Measurements from ENCODE around the gene AXIN1.

Gene AXIN1

DNA sequence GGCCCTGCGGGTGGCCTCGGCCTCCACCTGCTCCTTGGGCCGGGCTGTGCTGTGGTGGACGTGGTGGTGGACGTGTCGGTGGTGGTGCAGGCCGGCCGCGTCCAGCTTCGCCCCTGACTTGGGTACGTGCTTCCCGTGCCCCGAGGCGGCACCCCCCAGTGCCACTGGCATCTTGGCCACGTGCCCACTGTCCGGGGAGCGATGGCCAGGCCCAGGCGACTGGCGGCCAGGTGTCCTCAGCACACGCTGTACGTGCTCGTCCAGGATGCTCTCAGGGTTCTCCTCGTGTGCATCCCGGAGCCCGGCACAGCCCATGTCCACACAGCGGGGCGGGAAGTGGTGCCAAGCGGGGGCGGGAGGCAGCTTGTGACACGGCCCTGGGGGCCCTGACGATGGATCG is 54.7 kb downstream of the AXIN1 start:
- DNase-seq = no peak

DNA sequence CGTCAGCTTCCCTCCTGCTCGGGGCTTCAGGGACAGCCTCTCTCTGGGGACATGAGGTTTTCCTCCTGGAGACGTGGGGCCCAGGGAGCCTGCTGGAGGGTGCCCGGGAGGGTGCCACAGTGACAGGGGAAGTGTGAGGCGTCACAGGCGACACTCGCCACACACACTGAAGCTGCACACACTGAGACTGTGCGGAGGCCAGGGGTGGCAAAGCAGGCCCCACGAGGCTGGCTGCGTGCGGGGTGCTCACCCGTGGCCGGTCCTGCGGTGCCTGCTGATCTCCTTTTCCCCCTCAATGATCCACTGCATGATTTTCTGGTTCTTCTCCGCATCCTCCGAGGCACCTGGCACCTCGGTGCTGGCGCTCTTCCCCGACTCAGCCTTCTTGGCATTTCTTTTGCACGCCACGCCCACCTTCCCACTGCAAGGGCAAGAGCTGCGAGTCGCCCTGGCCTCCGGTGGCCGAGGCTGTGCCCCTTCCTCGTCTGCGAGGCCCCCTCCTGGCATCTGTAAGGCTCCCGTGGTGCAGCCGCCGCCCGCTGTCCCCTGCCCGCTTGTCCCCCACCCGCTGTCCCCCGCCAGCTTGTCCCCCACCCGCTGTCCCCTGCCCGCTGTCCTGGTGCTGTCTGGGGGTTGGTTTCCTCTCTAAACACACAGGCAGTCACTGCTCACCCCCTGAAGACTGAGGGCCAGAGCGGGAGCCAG is 55.6 kb downstream of the AXIN1 start:
- DNase-seq = no peak

DNA sequence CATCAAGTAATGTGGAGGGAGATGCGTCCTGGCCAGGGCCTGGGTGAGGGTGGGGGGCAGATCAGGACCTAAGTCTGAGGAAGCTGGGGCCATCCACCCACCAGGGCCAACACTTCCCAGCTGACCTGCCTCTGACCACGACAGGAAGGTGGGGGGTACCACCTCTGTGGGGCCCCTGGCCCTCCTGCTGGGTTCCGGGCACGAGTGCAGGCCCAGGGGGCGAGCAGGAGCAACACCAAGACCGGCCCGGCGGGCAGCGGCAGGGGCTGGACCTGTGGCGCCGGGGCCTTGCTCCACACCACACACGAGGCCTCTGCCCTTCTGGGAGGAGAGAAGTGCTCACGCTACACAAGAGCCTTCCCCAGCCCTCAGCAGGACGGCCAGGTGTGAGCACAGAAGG is 56.2 kb downstream of the AXIN1 start:
- no peak for DNase-seq

DNA sequence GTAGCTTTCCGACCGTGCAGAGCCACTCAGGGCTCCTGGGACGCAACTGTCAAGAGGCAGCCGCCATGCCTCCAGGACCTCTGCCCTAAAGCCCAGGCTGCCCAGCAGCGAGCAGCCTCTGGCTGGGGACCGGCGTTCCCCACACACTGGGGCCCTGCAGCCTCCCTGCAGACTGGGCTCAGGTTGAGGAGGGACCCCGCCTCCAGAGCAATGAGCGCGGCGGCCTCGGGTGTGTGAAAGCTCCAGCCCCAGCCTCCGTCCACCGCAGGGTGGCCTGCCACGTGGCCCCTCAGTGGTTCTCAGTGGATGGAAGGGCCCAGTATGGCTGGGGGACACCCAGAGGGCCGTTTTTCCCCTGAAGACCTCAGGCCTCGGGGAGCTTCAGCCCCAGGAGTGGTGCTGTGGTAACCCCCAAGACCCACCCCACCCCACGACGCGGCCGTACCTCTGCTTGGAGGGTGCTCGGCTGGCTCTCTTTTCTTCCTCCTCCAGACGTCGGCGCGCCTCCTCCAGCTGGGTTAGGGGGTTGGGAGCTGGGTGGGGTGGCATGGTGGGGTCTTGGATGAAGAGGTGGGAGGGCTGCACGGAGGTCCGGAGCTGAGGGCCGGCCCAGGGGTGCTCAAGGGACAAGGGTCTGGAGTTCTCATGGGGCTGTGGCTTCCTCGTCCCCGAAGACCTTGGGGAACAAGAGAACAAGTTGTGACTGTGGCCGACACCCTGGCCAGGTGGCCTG is 59.3 kb downstream of the AXIN1 start:
- DNase-seq = no peak

DNA sequence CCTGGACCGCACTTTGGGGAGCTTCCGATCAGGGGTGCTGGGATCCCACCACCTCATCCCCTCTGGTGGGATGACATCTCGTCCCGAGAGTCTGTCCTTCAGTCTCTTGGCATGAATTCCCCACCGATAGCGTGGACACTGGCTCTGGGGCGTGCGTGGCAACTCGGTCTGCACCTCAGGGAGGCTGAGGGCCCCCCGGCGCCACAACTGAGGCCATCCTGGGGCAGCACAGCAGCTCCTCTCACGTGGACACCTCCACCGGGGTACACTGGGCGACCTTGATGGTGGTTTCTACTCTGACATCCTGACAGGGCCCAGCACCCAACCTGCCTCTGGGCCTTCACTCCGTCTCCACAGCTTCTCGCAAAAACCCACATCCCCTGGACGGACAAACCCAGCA is 61.0 kb downstream of the AXIN1 start:
- no peak for DNase-seq

DNA sequence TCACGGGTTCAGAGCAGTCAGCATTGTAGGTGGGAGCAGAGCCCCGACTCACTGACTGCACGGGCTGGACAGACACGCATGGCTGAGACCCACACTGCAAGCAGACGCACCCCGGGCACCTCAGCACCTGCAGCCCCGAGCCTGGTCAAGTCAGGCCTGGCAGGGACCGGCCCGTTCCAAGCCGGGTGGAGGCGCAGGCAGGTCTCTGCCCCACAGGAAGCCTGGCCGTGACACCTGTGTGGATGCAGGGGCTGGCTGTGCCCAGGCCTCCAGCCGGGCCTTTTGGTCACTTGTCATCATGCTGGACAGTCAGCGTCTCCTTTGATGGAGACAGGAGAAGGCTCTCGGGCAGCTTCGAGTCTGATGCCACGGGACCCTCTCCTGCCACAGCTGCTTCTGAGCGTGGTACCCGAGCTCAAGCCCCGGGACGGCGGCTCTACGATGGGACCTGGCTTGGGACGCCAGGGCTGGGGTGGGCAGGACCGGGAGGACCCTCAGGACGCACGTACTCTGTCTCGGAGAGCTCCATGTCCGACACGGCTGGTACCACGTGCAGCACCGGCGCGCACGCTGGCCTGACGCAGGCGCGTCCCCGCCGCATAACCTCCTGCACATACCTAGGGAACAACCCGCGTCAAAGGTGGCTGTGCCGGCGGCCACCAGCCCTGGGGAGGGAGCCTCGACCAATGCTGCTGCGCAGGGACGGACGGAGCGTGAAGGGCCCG is 61.7 kb downstream of the AXIN1 start:
- no peak for DNase-seq

DNA sequence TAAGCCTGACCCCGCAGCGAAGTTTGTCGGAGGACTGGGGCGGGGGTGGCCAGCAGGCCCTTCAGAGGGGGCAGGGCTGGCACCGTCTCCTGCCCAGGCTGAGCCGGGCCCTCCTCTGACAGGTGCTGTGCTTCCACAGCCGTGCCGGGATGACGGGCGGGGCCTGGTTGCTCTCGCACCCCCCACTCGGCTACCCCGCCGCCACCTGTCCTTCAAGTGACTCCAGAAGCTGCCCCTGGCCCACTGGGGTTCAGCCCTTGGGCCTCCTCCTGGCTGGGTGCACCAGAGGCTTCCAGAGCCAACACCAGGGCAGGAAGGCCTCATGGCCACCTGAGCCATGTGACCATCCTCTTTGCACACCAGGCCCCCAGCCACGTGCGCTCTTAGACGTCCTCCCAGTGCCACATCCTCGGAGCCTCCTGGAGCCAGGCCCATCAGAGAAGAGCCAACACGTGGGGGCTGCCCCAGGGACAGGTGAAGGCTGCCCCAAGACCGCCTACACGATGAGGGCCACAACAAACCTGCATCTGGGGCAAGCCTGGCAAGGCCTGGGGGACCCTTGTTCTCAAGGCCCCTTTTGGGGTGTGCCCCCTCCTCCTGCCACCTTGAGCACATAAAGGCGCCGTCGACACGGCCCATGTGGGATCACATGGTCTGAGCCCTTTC is 62.4 kb downstream of the AXIN1 start:
- DNase-seq = no peak

DNA sequence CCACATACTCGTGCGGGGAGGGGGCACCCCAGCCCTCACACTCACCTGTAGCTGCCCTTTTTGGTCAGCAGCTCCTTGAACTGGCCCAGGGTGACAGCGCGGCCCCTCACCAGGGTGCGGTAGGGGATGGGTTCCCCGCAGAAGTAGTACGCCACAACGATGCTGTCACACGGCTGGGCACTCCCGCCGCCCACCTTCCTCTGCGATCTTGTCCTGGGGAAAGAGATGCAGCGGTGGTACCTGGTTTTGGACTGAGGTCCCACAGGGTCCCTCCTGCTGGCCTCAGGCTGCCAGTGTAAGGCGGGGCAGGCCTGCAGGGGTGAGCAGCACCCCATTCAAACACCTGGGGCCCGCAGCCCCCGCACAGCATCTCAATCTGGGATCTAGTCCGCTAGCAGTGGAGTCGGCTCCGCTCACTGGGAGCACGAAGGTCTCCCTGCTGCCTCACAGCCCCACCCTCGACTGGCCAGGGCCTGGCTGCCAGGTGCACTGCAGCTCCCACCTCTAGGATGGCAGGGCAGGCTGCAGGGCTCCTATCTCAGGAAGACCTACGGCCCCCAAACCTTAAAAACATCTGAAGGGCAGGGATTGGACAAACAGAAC is 63.0 kb downstream of the AXIN1 start:
- no peak for DNase-seq

DNA sequence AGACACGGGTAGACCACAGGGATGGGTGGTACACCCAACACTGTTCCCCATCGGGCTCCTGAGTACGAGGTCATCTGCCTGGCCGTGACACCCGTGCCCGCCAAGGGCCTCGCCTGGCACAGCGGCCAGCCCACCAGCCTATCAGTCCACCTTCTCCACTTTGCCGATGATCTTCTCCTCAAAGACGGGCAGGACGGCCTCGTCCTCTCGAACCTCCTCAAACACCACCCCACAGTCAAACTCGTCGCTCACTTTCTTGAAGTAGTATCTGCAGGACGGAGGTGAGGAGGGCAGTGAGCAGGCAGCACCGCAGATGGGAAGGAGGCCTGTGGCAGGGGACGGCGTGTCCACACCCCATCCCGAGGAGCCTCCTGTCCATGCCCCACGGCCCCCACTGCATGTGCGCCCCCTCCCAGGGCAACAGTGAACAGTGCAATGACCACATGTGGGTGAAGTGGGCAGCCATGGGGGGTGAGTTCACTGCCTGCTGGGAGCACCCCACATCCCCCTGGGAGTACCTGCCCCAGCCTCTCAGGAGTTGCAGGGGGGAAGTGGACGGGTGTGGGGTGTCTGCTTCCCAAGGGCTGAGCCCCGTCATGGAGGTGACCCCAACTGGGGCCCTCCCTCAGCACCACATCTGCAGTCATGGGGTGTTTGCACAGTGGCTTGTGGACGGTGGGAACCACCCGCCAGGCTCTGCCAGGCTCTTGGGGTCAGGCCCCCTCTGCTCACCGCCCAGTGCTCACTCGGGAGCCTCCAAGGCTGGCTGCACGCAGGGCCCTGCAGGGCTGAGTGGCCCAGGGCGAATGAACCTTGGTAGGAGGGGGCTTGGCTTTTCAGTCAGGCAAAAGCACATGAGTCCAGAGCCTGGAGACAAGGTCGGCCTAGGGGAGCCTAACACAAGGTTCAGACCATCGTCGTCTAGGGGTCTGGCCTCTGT is 64.3 kb downstream of the AXIN1 start:
- no peak for DNase-seq

DNA sequence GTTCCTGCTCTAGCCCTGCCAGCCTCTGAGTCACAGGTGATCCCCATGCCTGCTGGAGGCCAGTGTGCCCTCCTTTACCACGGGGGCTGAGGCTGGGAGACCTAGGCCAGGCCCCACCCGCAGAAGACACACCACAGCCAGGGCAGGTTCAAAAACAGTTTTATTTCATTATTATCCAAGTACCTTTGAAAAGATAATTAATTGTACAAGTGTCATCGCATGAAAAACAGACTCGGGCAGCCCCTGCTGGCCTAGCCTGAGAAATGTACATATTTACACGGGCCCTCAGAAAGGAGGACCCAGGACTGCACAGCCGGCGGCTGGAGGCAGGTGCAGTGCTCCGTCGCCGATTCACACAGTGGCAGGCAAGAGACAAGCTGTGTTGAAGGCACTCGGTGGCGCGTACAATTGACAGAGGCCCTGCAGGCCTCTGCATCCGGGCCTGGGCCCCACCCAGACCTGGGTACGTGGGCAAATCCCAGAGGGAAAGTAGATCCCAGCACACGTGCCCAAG is 65.2 kb downstream of the AXIN1 start:
- no peak for DNase-seq

DNA sequence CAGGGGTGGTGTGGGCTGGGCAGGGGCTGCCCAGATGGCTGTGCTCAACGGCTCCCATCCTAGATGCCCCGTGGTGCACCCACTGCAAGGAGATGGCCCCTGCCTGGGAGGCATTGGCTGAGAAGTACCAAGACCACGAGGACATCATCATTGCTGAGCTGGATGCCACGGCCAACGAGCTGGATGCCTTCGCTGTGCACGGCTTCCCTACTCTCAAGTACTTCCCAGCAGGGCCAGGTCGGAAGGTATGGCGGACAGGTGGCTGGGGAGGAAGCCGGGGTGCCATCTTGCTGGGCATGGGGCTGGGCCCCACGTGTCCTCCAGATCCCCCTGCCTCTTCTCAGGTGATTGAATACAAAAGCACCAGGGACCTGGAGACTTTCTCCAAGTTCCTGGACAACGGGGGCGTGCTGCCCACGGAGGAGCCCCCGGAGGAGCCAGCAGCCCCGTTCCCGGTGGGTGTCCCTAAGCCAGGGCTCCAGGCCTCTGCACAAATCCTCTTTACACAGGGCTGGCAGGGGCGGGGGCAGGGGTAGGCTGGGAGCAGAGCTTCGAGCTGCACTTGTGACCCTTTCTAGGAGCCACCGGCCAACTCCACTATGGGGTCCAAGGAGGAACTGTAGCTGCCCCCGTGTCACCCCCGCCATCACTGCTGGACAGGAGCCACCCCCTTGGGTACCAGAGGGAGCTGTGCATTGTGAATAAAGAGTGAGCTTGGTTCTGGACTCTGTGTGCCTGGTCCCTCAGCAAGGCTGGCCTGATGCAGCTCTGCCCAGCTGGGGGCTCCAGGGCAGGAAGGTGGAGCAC is 65.8 kb downstream of the AXIN1 start:
- DNase-seq = no peak

DNA sequence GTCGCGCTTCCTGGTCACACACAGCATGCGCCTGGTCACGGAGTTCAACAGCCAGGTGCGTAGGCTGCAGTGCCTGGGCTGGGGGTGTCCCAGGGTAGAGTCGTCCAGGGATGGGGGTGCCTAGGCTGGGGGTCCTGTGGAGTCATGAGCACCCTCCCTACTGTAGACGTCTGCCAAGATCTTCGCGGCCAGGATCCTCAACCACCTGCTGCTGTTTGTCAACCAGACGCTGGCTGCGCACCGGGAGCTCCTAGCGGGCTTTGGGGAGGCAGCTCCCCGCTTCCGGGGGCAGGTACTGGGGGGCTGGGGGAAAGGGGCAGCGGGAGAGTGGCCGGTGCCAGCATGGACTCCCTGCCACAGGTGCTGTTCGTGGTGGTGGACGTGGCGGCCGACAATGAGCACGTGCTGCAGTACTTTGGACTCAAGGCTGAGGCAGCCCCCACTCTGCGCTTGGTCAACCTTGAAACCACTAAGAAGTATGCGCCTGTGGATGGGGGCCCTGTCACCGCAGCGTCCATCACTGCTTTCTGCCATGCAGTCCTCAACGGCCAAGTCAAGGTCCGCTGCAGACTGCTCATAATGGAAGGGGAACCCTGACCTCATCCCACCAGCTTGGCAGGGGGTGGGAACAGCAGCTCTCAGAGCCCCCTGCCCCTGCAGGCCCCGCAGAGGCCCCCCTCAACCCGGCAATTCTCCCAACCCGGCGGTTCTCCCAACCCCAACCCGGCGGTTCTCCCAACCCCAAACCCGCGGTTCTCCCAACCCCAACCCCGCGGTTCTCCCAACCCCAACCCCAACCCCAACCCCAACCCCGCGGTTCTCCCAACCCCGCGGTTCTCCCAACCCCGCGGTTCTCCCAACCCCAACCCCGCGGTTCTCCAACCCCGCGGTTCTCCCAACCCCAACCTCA is 67.1 kb downstream of the AXIN1 start:
- no peak for DNase-seq

DNA sequence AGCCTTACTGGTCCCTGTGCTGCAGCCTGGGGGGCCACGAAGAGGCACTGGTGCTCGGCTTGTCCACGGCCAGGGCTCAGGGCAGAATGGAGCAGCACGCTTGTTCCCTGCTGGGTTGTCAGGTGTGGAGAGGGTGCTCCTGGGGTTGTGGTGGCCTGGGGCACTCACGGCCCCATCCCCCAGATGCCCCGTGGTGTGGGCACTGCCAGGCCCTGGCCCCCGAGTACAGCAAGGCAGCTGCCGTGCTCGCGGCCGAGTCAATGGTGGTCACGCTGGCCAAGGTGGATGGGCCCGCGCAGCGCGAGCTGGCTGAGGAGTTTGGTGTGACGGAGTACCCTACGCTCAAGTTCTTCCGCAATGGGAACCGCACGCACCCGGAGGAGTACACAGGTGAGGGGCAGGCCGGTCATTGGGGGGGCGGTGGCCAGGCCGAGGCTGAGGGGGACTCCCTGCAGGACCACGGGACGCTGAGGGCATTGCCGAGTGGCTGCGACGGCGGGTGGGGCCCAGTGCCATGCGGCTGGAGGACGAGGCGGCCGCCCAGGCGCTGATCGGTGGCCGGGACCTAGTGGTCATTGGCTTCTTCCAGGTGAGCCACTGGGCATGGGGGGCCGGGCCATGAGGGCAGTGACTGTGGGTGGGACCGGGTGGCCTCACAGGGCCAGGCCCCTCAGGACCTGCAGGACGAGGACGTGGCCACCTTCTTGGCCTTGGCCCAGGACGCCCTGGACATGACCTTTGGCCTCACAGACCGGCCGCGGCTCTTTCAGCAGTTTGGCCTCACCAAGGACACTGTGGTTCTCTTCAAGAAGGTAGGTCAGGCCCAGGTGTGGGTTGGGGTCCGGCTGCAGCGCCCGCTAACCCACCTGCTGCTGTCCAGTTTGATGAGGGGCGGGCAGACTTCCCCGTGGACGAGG is 68.1 kb downstream of the AXIN1 start:
- no peak for DNase-seq

DNA sequence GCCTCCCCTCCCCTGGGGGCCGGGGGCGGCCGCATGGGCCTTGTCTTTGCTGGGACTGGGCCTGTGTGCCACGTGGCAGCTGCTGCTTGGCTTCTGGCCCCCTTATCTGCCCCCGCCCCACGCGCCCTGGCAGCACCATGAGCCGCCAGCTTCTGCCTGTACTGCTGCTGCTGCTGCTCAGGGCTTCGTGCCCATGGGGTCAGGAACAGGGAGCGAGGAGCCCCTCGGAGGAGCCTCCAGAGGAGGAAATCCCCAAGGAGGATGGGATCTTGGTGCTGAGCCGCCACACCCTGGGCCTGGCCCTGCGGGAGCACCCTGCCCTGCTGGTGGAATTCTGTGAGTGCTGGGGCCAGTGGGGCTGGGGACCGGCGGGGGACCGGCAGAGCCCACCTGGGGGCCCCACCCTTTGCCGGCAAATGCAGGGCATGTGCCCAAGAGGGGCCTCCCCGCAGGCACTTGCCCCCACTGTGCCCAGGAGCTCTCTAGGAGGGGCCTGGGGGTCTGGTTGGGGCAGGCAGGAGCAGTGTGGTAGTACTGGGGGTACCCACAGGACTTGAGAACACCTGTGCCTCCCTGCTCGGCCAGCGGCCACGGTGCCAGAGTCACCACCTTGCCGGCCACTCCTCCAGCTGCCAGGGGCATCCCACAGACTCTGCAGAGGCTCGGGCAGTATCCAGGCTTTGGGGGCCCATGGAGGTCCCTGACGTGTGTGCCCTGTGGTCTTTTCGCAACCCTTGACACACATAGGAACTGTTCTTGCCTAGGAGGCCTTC is 69.3 kb downstream of the AXIN1 start, which contains the start of gene PDIA2:
PDIA2 (plus strand) TSS at position 132 of the 773 bp plus-strand sequence; CDS start at position 138, 6 bp downstream.
- no peak for DNase-seq

DNA sequence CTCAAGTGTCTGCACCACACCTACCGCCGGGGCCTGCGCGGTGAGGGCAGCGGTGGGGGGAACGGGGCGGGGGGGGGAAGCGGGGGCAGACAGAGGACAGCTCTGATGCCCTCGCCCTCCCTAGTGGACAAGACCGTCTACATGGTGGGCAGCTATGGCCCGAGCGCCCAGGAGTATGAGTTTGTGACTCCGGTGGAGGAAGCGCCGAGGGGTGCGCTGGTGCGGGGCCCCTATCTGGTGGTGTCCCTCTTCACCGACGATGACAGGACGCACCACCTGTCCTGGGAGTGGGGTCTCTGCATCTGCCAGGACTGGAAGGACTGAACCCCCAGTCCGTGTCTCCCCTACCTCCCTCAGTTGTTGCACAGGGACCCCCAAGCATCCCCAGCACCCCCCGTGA is 70.0 kb downstream of the AXIN1 start:
- DNase-seq = no peak

DNA sequence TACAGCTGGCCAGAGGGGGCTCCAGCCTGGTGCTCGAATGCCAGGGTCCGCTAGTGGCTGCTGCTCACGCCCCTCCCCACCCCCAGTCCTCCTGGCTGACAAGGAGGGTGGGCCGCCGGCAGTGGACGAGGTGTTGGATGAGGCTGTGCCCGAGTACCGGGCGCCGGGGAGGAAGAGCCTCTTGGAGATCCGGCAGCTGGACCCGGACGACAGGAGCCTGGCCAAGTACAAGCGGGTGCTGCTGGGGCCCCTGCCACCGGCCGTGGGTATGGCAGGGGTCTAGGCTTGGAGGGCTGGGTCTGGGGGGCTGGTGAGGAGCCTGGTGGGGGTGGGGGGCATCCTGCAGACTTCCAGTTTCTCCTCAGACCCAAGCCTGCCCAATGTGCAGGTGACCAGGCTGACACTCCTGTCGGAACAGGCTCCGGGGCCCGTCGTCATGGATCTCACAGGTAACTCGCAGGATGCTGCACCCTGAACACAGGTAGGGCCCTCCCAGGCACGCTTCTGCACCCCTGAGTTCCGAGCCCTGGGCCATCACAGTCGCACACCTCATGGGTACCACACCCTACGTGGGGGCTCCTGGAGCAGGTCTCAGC is 70.8 kb downstream of the AXIN1 start:
- no peak for DNase-seq
